GM19468 (cell line): Measurements from ENCODE around the gene ZNF80.
"Not testable (repeated sequence)": the region's sequence is repeated elsewhere in the genome, so short reads cannot be mapped to it uniquely, and the experiment has no call there.

ENCODE experiments used
- ATAC-seq: cut with Tn5 transposase; IDR thresholded peaks from one replicate; pipeline ENCODE4 v1.9.1; 2021; ENCODE audit warnings: mild to moderate bottlenecking, moderate library complexity, moderate number of reproducible peaks; ENCODE audit not compliant: unreplicated experiment; ENCODE audit errors: extremely low read depth

ZNF80 gene

GRCh38 chr3:114237478-114237877 is at the start of gene ZNF80:
TSS of gene ZNF80 (minus strand) at chr3:114237578. CDS start at chr3:114237074, 504 bp downstream.
- ATAC-seq = not testable (repeated sequence)

DNA sequence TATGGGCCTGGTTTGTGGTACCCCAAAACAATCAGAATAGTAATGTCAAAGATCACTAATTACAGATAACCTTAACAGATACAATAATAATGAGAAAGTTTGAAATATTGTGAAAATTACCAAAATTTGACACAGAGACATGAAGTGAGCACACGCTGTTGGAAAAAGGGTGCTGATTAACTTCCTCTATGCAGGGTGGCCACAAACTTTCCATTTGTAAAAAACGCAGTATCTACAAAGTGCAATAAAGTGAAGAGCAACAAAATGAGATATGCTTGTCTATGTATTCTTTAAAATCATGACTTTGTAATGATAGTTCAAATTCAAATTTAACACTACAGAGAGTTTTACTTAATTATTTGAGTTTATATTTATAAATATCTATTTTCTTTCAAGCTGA is 48.9 kb upstream of the ZNF80 start:
- no peak for ATAC-seq

GRCh38 chr3:114285648-114286230 is 48.4 kb upstream of the ZNF80 start:
- no peak for ATAC-seq

GRCh38 chr3:114284644-114285043 is 47.3 kb upstream of the ZNF80 start:
- ATAC-seq = no peak

DNA sequence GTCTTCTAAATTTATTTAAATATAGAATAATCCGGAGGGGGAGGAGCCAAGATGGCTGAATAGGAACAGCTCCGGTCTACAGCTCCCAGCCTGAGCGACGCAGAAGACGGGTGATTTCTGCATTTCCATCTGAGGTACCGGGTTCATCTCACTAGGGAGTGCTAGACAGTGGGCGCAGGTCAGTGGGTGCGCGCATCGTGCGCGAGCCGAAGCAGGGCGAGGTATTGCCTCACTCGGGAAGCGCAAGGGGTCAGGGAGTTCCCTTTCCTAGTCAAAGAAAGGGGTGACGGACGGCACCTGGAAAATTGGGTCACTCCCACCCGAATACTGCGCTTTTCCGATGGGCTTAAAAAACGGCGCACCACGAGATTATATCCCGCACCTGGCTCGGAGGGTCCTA is 39.5 kb upstream of the ZNF80 start:
- not testable (repeated sequence) for ATAC-seq

- no peak for ATAC-seq
These were observed 37.6 kb upstream of the ZNF80 start for GRCh38 chr3:114274929-114275328.

GRCh38 chr3:114272271-114272670 is 34.9 kb upstream of the ZNF80 start:
- no peak for ATAC-seq

DNA sequence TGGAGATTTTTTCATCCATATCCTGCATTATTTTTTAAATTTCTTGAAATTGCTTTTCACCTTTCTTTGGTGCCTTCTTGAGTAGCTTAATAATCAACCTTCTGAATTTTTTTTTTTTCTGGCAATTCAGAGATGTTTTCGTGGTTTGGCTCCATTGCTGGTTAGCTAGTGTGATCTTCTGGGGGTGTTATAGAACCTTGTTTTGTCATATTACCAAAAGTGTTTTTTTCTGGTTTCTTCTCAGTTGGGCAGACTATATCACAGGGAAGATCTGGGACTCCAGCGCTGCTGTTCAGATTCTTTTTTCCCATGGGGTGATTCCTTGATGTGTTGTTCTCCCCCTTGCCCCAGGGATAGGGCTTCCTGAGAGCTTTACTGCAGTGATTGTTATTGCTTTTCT is 32.6 kb upstream of the ZNF80 start:
- no peak for ATAC-seq

- no peak for ATAC-seq
These were observed 22.8 kb upstream of the ZNF80 start for GRCh38 chr3:114260152-114260551.

GRCh38 chr3:114259566-114259965 is 22.2 kb upstream of the ZNF80 start:
- no peak for ATAC-seq

- no peak for ATAC-seq
These were observed 16.1 kb upstream of the ZNF80 start for GRCh38 chr3:114253505-114253904.

DNA sequence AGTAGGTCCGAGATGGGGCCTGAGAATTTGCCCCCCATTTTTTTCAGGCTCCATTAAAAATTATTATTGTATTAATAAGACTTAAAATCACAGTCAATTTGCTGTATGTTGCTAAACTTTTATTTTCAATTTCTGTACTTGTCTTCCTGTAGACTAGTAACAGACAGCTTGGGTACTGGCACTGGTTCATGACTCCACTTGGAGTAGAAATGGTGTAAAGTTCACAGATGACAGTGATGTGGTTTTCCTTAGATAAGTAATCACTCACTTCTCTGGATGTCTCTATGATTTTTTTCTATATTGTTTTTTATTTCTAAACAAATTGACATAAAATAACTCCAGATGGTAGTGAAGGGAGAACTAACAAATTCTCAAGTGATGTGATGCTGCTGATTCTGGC is 15.6 kb upstream of the ZNF80 start:
- ATAC-seq = no peak

- ATAC-seq = peak; percentile 85
These were observed 5.6 kb upstream of the ZNF80 start for GRCh38 chr3:114242947-114243346.

GRCh38 chr3:114241262-114241661 is 3.9 kb upstream of the ZNF80 start:
- ATAC-seq = no peak

DNA sequence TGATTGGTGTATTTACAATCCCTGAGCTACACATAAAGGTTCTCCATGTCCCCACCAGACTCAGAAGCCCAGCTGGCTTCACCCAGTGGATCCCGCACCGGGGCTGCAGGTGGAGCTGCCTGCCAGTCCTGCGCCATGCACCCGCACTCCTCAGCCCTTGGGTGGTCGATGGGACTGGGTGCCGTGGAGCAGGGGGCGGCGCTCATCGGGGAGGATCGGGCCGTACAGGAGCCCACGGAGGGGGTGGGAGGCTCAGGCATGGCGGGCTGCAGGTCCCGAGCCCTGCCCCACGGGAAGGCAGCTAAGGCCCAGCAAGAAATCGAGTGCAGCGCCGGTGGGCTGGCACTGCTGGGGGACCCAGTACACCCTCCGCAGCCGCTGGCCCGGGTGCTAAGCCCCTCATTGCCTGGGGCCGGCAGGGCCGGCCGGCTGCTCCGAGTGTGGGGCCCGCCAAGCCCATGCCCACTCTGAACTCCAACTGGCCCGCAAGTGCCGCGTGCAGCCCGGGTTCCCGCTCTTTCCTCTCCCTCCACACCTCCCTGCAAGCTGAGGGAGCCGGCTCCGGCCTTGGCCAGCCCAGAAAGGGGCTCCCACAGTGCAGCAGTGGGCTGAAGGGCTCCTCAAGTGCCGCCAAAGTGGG is 888 bp upstream of the ZNF80 start:
- not testable (repeated sequence) for ATAC-seq

GRCh38 chr3:114235431-114235830 is 1.9 kb downstream of the ZNF80 start:
- no peak for ATAC-seq

- no peak for ATAC-seq
These were observed 2.6 kb downstream of the ZNF80 start for GRCh38 chr3:114234745-114235144.

DNA sequence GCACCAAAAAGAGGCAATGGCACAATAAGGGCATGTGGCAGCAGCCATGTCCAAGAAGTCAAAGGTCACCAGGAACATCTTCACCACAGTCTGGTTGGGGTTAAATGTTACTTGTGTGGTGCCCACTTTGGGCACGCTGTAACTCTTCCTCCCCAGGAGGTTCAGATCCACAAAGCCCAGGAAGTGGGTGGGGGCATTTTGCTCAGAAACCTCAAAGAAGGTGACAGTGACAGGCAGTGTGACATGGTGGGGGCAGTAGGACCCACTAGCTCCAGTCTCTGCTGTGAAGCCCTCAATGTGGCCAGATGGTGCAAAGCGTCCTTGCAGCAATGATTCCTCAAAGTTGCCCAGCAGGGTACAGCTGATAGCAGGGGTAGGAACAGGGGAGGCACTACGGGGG is 5.8 kb downstream of the ZNF80 start:
- no peak for ATAC-seq

DNA sequence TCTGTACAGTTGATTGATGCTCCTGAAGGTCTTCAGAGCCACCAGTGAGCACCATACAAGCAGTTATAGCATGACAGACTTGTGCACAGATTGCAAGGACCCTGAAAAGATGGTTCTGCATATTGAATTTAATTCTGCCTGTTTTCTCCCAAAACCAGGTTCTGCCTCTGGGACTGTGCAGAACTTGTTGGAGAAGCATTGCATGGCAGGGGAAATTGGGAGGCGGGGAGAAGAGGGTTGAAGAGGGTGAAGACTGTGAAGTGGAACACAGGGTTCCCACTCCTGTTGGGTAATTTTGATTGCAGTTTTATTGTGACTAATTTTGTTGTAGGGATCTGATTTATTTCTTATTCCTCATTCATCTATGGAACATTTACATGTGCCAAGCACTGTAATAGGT is 10.3 kb downstream of the ZNF80 start:
- ATAC-seq = no peak

- no peak for ATAC-seq
These were observed 11.1 kb downstream of the ZNF80 start for GRCh38 chr3:114226313-114226712.

DNA sequence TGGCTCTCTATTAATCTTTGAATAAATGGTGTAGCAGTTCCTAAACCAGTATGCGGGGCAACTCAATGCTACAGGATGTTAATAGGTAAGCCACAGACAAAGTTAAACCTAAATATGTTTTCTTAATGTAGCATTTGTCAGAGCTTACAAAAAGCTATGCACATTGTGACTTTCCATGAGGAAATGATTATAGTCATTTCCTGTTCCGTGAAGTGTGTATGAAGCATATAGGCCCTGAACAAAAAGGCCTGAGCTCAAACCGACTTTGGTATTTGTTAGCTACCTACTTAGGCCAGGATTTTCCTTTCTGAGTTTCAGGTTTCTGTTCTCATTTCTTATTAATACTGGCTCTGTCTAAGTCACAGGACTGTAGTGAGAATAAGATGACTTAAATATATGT is 14.2 kb downstream of the ZNF80 start:
- ATAC-seq = peak; percentile 77

DNA sequence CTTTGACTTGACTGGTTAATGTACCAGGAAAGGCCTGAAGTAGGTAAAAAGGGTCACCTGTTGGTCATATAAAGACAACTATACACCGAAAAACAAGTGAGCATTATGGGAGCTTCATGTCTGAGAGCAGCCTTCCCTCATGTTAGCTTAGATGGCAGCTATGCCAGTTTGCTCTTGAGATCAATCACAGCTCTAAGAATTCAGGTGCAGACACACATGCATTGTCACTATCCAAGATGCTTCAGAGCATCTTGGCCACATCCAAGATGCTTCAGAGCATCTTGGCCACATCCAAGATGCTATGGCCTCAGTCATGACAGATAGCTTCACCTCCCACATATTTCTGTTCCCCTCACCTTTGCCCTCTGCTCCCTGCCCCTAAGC is 15.5 kb downstream of the ZNF80 start:
- no peak for ATAC-seq
